Thoracic aorta (tissue), 2 donors: ENCODE results near the gene COMMD2. TPM values are rescaled to one million over a fixed set of nuclear protein-coding genes. Genes with fewer than 3 reads are reported as not detected.

Experiments used
- ATAC-seq: fragments of 150-250 bp; one replicate; pipeline ENCODE4 v1.8.0; 2017; ENCODE audit warnings: low read depth; ENCODE audit not compliant: insufficient number of reproducible peaks, low FRiP score
- DNase-seq: peaks from one replicate; pipeline ENCODE4 v3.0.0-alpha.2; 2020; ENCODE audit warnings: low spot score
- H3K27ac ChIP-seq, 2 donors: fragments of 200-600 bp; sonication (generic); 1 replicate in 1 of 2; 2 replicates in 1 of 2; pipeline ENCODE4 v1.5.1; 2016; ENCODE audit warnings: mild to moderate bottlenecking in 2 of 2, moderate library complexity in 2 of 2
- H3K27me3 ChIP-seq: fragments of 200-600 bp; sonication (generic); replicated peaks from 2 replicates; pipeline ENCODE4 v1.6.0; 2016; ENCODE audit warnings: mild to moderate bottlenecking; ENCODE audit not compliant: insufficient read depth
- H3K36me3 ChIP-seq: fragments of 200-600 bp; sonication (generic); one replicate; pipeline ENCODE4 v1.5.1; 2016
- H3K4me1 ChIP-seq, 2 donors: fragments of 200-600 bp; sonication (generic); 1 replicate in 1 of 2; 2 replicates in 1 of 2; pipeline versions ENCODE4 v1.5.1 to v1.6.0; 2016; ENCODE audit warnings: low read depth in 2 of 2, mild to moderate bottlenecking in 1 of 2; ENCODE audit not compliant: control insufficient read depth in 1 of 2
- H3K4me3 ChIP-seq: fragments of 200-600 bp; sonication (generic); 2 replicates; pipeline ENCODE4 v1.5.1; 2016; ENCODE audit warnings: mild to moderate bottlenecking
- H3K9me3 ChIP-seq: fragments of 200-600 bp; sonication (generic); 2 replicates; pipeline ENCODE4 v1.5.1; 2016
- CTCF ChIP-seq: fragments of 200-600 bp; sonication (generic); IDR thresholded peaks from one replicate; pipeline ENCODE4 v1.5.1; 2019; ENCODE audit warnings: antibody characterized with exemption
- total RNA-seq, 2 donors: library from RNA; depleted of rRNA; stranded (reverse); fragments of >200 nt; gene quantifications; one replicate each; pipeline versions ENCODE4 v1.1.0 to v1.2.3, GENCODE V29; 2016

COMMD2 gene
- total RNA-seq, 2 donors from 2014 or later, result 11.4 to 20.5 TPM

- no peaks in the 10 kb centered on the region for H3K27me3 ChIP-seq
- no peaks in the 10 kb centered on the region for H3K36me3 ChIP-seq
- TF ChIP-seq CTCF, result no peak
- H3K4me1 ChIP-seq, result no peaks in the 10 kb centered on the region
- peaks cover 9% of the 10 kb centered on the region for H3K9me3 ChIP-seq
- DNase-seq (no peak), ATAC-seq (no peak)
- H3K4me3 ChIP-seq, result no peak overlapping the region
- H3K27ac ChIP-seq, result no peak overlapping the region
These were observed 50.9 kb downstream of the COMMD2 start for GRCh38 chr3:149701206-149701976.

Other genes with a start within 250 kb of the COMMD2 start
- gene WWTR1, start 94.5 kb downstream of the COMMD2 start, total RNA-seq, result 100 to 1,000 TPM; 135 to 243 TPM
- gene ANKUB1, start 40.1 kb upstream of the COMMD2 start, total RNA-seq, result under 1 TPM in 1 of 2 donors, not detected in 1; 0.81 TPM
- gene RNF13, start 60.7 kb upstream of the COMMD2 start, total RNA-seq, result 10 to 100 TPM; 51.9 to 84.0 TPM
- 10 to 100 TPM; 78.9 to 82.0 TPM for gene PFN2, start 218.4 kb upstream of the COMMD2 start, total RNA-seq